Astrocyte (in vitro differentiated cells and primary cell): ENCODE data around the gene TTC7B. TPM values are rescaled to one million over a fixed set of nuclear protein-coding genes. Genes with fewer than 3 reads are reported as not detected.

Experiments used
- DNase-seq: peaks from one replicate; pipeline ENCODE4 v3.0.0-alpha.2; 2010; ENCODE audit warnings: low read depth
- FAIRE-seq: peaks from 2 replicates; lab custom pipeline; 2011; peaks lifted over from hg19 to GRCh38; lab: Jason Lieb, UNC
- H2AFZ ChIP-seq: 2 replicates; pipeline ENCODE4 v1.6.0; 2012; ENCODE audit warnings: low read depth, low read length, inconsistent platforms
- H3K27ac ChIP-seq: 2 replicates; pipeline ENCODE4 v1.5.1; 2011; ENCODE audit warnings: low read depth, low read length, inconsistent platforms
- H3K27me3 ChIP-seq: 2 replicates; pipeline ENCODE4 v1.6.0; 2011; ENCODE audit warnings: low read length, inconsistent platforms; ENCODE audit not compliant: insufficient read depth
- H3K36me3 ChIP-seq: 2 replicates; pipeline ENCODE4 v1.5.1; 2011; ENCODE audit warnings: low read length, inconsistent platforms; ENCODE audit not compliant: insufficient read depth
- H3K4me1 ChIP-seq: 2 replicates; pipeline ENCODE4 v1.5.1; 2011; ENCODE audit warnings: low read length, inconsistent platforms; ENCODE audit not compliant: insufficient read depth
- H3K4me2 ChIP-seq: 2 replicates; pipeline ENCODE4 v1.6.0; 2012; ENCODE audit warnings: low read length, inconsistent platforms
- H3K4me3 ChIP-seq: 2 replicates; pipeline ENCODE4 v1.5.1; 2011; ENCODE audit warnings: low read depth, mild to moderate bottlenecking, low read length, inconsistent platforms; ENCODE audit not compliant: insufficient read depth
- H3K79me2 ChIP-seq: 2 replicates; pipeline ENCODE4 v1.6.0; 2012; ENCODE audit warnings: mild to moderate bottlenecking, low read length, inconsistent platforms; ENCODE audit not compliant: insufficient read depth
- H3K9ac ChIP-seq: 2 replicates; pipeline ENCODE4 v1.6.0; 2012; ENCODE audit warnings: mild to moderate bottlenecking, low read length, inconsistent platforms
- H3K9me3 ChIP-seq: 2 replicates; pipeline ENCODE4 v1.5.1; 2012; ENCODE audit warnings: low read depth, mild to moderate bottlenecking, low read length, inconsistent platforms; ENCODE audit not compliant: insufficient read depth
- H4K20me1 ChIP-seq: 2 replicates; pipeline ENCODE4 v1.6.0; 2012; ENCODE audit warnings: low read length, inconsistent platforms; ENCODE audit not compliant: insufficient read depth
- H3K27ac Mint-ChIP-seq: one replicate; pipeline ENCODE4 v1.8.0; 2021; ENCODE audit warnings: mild to moderate bottlenecking, mixed read lengths; ENCODE audit not compliant: unreplicated experiment
- H3K27me3 Mint-ChIP-seq: one replicate; pipeline ENCODE4 v1.8.0; 2021; ENCODE audit warnings: low read depth, mixed read lengths; ENCODE audit not compliant: unreplicated experiment
- H3K36me3 Mint-ChIP-seq: one replicate; pipeline ENCODE4 v1.8.0; 2021; ENCODE audit warnings: low read depth, mixed read lengths; ENCODE audit not compliant: unreplicated experiment
- H3K4me1 Mint-ChIP-seq: one replicate; pipeline ENCODE4 v1.8.0; 2021; ENCODE audit warnings: low read depth, mixed read lengths; ENCODE audit not compliant: unreplicated experiment
- H3K4me3 Mint-ChIP-seq: one replicate; pipeline ENCODE4 v1.8.0; 2021; ENCODE audit warnings: mild to moderate bottlenecking, moderate library complexity, mixed read lengths; ENCODE audit not compliant: unreplicated experiment
- H3K9me3 Mint-ChIP-seq: one replicate; pipeline ENCODE4 v1.8.0; 2021; ENCODE audit warnings: mild to moderate bottlenecking, mixed read lengths; ENCODE audit not compliant: unreplicated experiment
- CTCF ChIP-seq: IDR thresholded peaks from 2 replicates; pipeline ENCODE4 v1.5.1; 2011; ENCODE audit warnings: low read depth, mild to moderate bottlenecking, inconsistent platforms, low read length, moderate library complexity; ENCODE audit not compliant: insufficient read depth
- EZH2 ChIP-seq: IDR thresholded peaks from 2 replicates; pipeline ENCODE4 v1.6.1; 2012; ENCODE audit warnings: mild to moderate bottlenecking, low read length, inconsistent platforms; ENCODE audit not compliant: insufficient read depth
- total RNA-seq: library from RNA; stranded (reverse); gene quantifications from 2 replicates; pipeline ENCODE4 v1.2.1, GENCODE V29; 2021

Gene TTC7B
- total RNA-seq, 1 donor from 2014 or later, result 42.1 TPM

GRCh38 chr14:90750701-90751100, 65.5 kb downstream of the TTC7B start:
- no peaks in the 10 kb centered on the region for H3K27me3 Mint-ChIP-seq
- no peak for DNase-seq

GRCh38 chr14:90750191-90750590, 66.0 kb downstream of the TTC7B start:
- Histone ChIP-seq H3K4me1 (no peaks in the 10 kb centered on the region), H3K27me3 (no peaks in the 10 kb centered on the region), H3K9me3 (no peaks in the 10 kb centered on the region), H3K79me2 (no peaks in the 10 kb centered on the region), H3K4me3 (no peak overlapping the region), H4K20me1 (no peaks in the 10 kb centered on the region), H2AFZ (no peak overlapping the region), H3K27ac (no peak overlapping the region), H3K36me3 (no peaks in the 10 kb centered on the region), H3K9ac (no peak overlapping the region), H3K4me2 (no peak overlapping the region)
- no peaks in the 10 kb centered on the region for H3K27me3 Mint-ChIP-seq
- no peak for DNase-seq
- no peak overlapping the region for H3K4me3 Mint-ChIP-seq
- peaks cover 2% of the 10 kb centered on the region for H3K36me3 Mint-ChIP-seq
- H3K27ac Mint-ChIP-seq, result no peak overlapping the region
- peaks cover 12% of the 10 kb centered on the region for H3K9me3 Mint-ChIP-seq
- no peak for FAIRE-seq
- no peak for TF ChIP-seq CTCF
- TF ChIP-seq EZH2, result no peak
- no peaks in the 10 kb centered on the region for H3K4me1 Mint-ChIP-seq

More at GRCh38 chr14:90750701-90751100, 65.5 kb downstream of the TTC7B start:
- Mint-ChIP-seq H3K4me1 (no peaks in the 10 kb centered on the region), H3K4me3 (no peak overlapping the region), H3K36me3 (peaks cover 2% of the 10 kb centered on the region), H3K27ac (no peak overlapping the region), H3K9me3 (peaks cover 12% of the 10 kb centered on the region)
- H3K27me3 ChIP-seq, result no peaks in the 10 kb centered on the region
- no peak for TF ChIP-seq CTCF
- TF ChIP-seq EZH2, result no peak
- H3K9me3 ChIP-seq, result no peaks in the 10 kb centered on the region
- H3K4me2 ChIP-seq, result no peak overlapping the region
- no peak overlapping the region for H2AFZ ChIP-seq
- H3K27ac ChIP-seq, result no peak overlapping the region
- no peak for FAIRE-seq
- no peaks in the 10 kb centered on the region for H3K4me1 ChIP-seq
- H4K20me1 ChIP-seq, result no peaks in the 10 kb centered on the region
- no peak overlapping the region for H3K4me3 ChIP-seq
- no peaks in the 10 kb centered on the region for H3K79me2 ChIP-seq
- H3K9ac ChIP-seq, result no peak overlapping the region
- H3K36me3 ChIP-seq, result no peaks in the 10 kb centered on the region

- H4K20me1 ChIP-seq, result no peaks in the 10 kb centered on the region
- H3K4me1 ChIP-seq, result no peaks in the 10 kb centered on the region
- FAIRE-seq, result no peak
- Mint-ChIP-seq H3K4me3 (no peak overlapping the region), H3K4me1 (no peaks in the 10 kb centered on the region), H3K9me3 (peaks cover 12% of the 10 kb centered on the region), H3K36me3 (peaks cover 12% of the 10 kb centered on the region), H3K27ac (no peak overlapping the region), H3K27me3 (no peaks in the 10 kb centered on the region)
- no peak overlapping the region for H2AFZ ChIP-seq
- no peak for DNase-seq
- H3K9me3 ChIP-seq, result no peaks in the 10 kb centered on the region
- no peak overlapping the region for H3K4me3 ChIP-seq
- TF ChIP-seq EZH2 (no peak), CTCF (no peak)
- H3K27me3 ChIP-seq, result no peaks in the 10 kb centered on the region
- no peaks in the 10 kb centered on the region for H3K36me3 ChIP-seq
- no peak overlapping the region for H3K27ac ChIP-seq
- no peak overlapping the region for H3K9ac ChIP-seq
- H3K4me2 ChIP-seq, result no peak overlapping the region
- H3K79me2 ChIP-seq, result no peaks in the 10 kb centered on the region
Observed at GRCh38 chr14:90747909-90748308, 68.3 kb downstream of the TTC7B start.
